IPS-11a (cell line): ENCODE measurements around the gene CRYGS.

ENCODE experiments used
- H3K4me3 ChIP-seq: one replicate; pipeline ENCODE4 v1.5.1; 2013; ENCODE audit warnings: low read depth, low read length, control low read depth

Gene CRYGS

DNA sequence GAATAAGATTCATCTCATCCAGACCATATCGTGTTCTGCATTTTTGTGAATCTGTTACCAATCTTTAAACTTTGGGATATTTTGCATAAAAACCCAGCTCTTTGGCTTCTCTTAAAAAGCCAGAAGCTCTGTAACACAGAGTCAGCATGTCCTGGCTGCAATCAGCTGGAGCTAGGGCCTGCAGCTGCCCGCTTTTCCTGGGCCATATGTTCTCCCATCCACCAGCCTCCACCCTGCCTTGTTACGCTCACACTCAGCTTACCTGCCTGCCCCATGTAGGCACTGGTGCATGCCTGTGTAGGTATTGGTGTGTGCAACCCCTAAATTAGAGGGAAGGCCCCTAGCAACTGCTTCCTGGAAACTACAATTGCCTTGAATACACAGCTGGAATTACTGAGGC, 48.2 kb downstream of the CRYGS start:
- H3K4me3 ChIP-seq = no peak overlapping the region

DNA sequence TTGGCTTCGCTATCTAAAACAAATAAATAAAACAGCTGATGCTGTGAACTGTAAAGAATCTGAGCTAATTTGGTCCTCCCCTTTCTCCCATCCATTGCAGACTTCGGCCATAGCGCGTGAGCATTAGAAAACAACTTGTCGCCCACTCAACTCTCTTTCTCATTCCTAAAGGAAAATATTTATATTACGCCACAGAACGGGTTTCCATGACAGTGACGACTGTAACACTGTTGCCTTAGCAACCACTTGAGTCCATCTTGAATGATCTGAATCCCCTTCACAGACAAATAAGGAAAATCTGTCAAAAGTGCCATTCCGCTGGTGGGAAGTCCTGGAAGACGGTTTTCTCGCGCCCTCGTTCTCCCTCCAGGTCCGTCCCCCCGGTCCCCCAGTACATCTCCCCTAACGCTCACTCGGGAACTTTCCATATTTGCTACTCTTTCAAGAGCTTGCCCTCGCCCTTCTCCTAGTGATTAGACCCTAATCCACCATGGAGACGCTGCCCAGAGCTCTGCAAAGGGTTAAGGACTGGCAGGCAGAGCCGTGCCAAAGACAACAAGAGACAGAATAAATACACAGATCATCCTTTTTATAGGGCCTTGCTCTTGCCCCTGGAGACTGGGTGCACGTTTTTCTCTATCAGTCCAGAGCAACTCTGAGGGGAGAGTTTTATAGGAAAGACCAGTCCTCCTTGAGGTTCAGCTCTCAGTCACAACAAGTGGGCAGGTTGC, 50.5 kb downstream of the CRYGS start:
- no peak overlapping the region for H3K4me3 ChIP-seq

DNA sequence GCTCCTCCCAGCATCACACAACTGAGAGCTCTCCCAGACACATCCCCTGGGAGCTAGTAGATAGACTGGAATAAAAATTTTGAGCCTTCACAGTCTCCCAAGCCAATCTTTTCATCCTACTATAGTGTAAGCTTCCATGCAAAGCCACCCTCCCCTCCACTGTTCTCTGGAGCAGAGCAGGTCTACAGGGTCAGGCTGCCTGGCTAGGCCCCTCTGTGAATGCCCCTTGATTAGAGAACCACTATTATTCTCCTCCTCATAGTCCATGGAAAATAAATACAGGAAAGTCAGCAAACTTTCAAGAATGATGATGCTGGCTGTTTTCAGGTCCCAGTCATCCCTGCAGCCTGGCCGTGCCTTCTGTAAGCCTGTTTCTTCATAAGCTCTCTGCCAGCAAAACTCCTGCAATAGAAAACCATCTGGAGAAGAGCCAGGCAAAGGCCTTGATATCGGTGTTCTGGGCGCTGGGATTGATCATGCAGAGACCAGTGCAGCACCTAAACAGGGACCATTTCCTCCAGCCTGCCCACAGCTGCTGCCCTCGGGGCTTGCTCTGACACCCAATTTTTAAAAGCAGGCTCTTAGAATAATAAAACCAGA, 51.7 kb downstream of the CRYGS start:
- H3K4me3 ChIP-seq = no peak overlapping the region

DNA sequence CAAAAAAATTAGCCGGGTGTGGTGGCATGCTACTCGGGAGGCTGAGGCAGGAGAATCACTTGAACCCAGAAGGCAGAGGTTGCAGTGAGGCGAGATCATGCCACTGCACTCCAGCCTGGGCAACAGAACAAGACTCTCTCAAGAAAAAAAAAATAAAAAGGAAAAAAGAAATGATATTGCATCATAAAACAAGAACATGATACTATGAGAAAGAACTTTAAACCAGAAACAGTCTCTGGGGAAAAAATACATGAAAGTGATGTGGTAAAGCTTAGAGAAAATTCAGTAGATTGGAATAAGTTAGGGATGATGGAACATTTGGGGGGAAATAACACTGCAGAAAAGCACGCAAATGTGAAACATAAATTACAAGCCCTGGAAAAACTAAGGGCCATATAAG, 54.7 kb downstream of the CRYGS start:
- H3K4me3 ChIP-seq = no peak overlapping the region
